Keratinocyte (primary cell): ENCODE results near the gene TTL. TPM values are rescaled to one million over a fixed set of nuclear protein-coding genes. Genes with fewer than 3 reads are reported as not detected.

Experiments used
- DNase-seq: peaks from one replicate; pipeline ENCODE4 v3.0.0-alpha.2; 2011; ENCODE audit warnings: low read depth, missing footprints, low spot score
- FAIRE-seq: peaks from 2 replicates; lab custom pipeline; 2011; peaks lifted over from hg19 to GRCh38; lab: Jason Lieb, UNC
- H2AFZ ChIP-seq: 2 replicates; pipeline ENCODE4 v1.6.0; 2012; ENCODE audit warnings: low read length, control low read depth, inconsistent platforms; ENCODE audit not compliant: control insufficient read depth
- H3K27ac ChIP-seq: 2 replicates; pipeline ENCODE4 v1.5.1; 2011; ENCODE audit warnings: low read length; ENCODE audit not compliant: control insufficient read depth, insufficient read depth
- H3K27me3 ChIP-seq: 3 replicates; pipeline ENCODE4 v1.6.0; 2011; ENCODE audit warnings: low read length; ENCODE audit not compliant: control insufficient read depth, insufficient read depth; ENCODE audit errors: extremely low read depth
- H3K36me3 ChIP-seq, 2 experiments: 2 replicates in 1 of 2; 3 replicates in 1 of 2; pipeline ENCODE4 v1.5.1; 2011; ENCODE audit warnings: low read length in 2 of 2, mild to moderate bottlenecking in 1 of 2; ENCODE audit not compliant: control insufficient read depth in 2 of 2, insufficient read depth in 2 of 2; ENCODE audit errors: extremely low read depth in 1 of 2
- H3K4me1 ChIP-seq: 3 replicates; pipeline ENCODE4 v1.5.1; 2011; ENCODE audit warnings: low read length; ENCODE audit not compliant: control insufficient read depth, insufficient read depth; ENCODE audit errors: extremely low read depth
- H3K4me2 ChIP-seq: 3 replicates; pipeline ENCODE4 v1.6.0; 2011; ENCODE audit warnings: low read depth, low read length; ENCODE audit not compliant: control insufficient read depth, insufficient read depth; ENCODE audit errors: extremely low read depth
- H3K4me3 ChIP-seq, 3 experiments: fragments of 200-600 bp in 1 of 3; sonication (generic) in 1 of 3; 2 replicates in 2 of 3; 3 replicates in 1 of 3; pipeline ENCODE4 v1.5.1; 2011 to 2016; ENCODE audit warnings: low read length in 3 of 3, mild to moderate bottlenecking in 3 of 3, control low read depth in 2 of 3, inconsistent platforms in 1 of 3, low read depth in 1 of 3, mixed read lengths in 1 of 3, mixed run types in 1 of 3, moderate library complexity in 1 of 3; ENCODE audit not compliant: control insufficient read depth in 2 of 3, insufficient read depth in 2 of 3; ENCODE audit errors: extremely low read depth in 1 of 3
- H3K79me2 ChIP-seq: 2 replicates; pipeline ENCODE4 v1.6.0; 2012; ENCODE audit warnings: low read length; ENCODE audit not compliant: control insufficient read depth, insufficient read depth
- H3K9ac ChIP-seq: 3 replicates; pipeline ENCODE4 v1.6.0; 2011; ENCODE audit warnings: low read length; ENCODE audit not compliant: control insufficient read depth, insufficient read depth; ENCODE audit errors: extremely low read depth
- H3K9me1 ChIP-seq: 3 replicates; pipeline ENCODE4 v1.6.0; 2011; ENCODE audit warnings: low read length; ENCODE audit not compliant: control insufficient read depth, insufficient read depth; ENCODE audit errors: extremely low read depth
- H3K9me3 ChIP-seq: 2 replicates; pipeline ENCODE4 v1.5.1; 2012; ENCODE audit warnings: low read depth, low read length; ENCODE audit not compliant: control insufficient read depth
- H4K20me1 ChIP-seq: 3 replicates; pipeline ENCODE4 v1.6.0; 2011; ENCODE audit warnings: low read length; ENCODE audit not compliant: control insufficient read depth, insufficient read depth; ENCODE audit errors: extremely low read depth
- CTCF ChIP-seq, 3 experiments: IDR thresholded peaks in 1 of 3; conservative IDR thresholded peaks in 1 of 3; optimal IDR thresholded peaks in 1 of 3; 2 replicates in 2 of 3; 3 replicates in 1 of 3; pipeline versions ENCODE3 to v1.5.1; 2011; ENCODE audit warnings: low read length in 3 of 3, mild to moderate bottlenecking in 3 of 3, moderate library complexity in 2 of 3, control low read depth in 1 of 3, inconsistent platforms in 1 of 3; ENCODE audit not compliant: insufficient read depth in 2 of 3; ENCODE audit errors: extremely low read depth in 1 of 3
- EZH2 ChIP-seq: IDR thresholded peaks from one replicate; pipeline ENCODE4 v1.6.1; 2012; ENCODE audit warnings: inconsistent platforms, mild to moderate bottlenecking, low read length, moderate library complexity
- dilution Hi-C: fragments of 300-500 bp; cut with MboI; formaldehyde crosslinking; loops from one replicate; pipeline ENCODE4 v1.7.0; 2020; ENCODE audit warnings: low sequenced_read_pairs; ENCODE audit not compliant: extremely low pct_ligation_motif_present
- polyA plus RNA-seq, 5 experiments: library from polyadenylated mRNA; depleted of rRNA in 3 of 5; stranded (reverse) in 3 of 5; stranded (forward) in 1 of 5; unstranded in 1 of 5; fragments of >200 nt; gene quantifications; 1 replicate in 1 of 5; 2 replicates in 3 of 5; 3 replicates in 1 of 5; pipeline versions ENCODE4 v1.2.1 to v1.2.3, GENCODE V29; 2011 to 2012; ENCODE audit warnings: missing spikeins in 2 of 5, low read depth in 1 of 5, low replicate concordance in 1 of 5

Gene TTL
- polyA plus RNA-seq, 1 donor (not counting 4 experiments of a cell fraction or from before 2014, with no cell fraction given), result 37.9 TPM

- Histone ChIP-seq H4K20me1 (no peaks in the 10 kb centered on the region), H3K9me1 (no peaks in the 10 kb centered on the region), H3K4me3 (no peak overlapping the region), H3K9ac (no peak overlapping the region), H3K4me1 (no peaks in the 10 kb centered on the region), H3K79me2 (no peaks in the 10 kb centered on the region), H2AFZ (no peak overlapping the region), H3K4me2 (no peak overlapping the region), H3K27me3 (peaks cover 3% of the 10 kb centered on the region), H3K36me3 (no peaks in the 10 kb centered on the region), H3K27ac (no peak overlapping the region), H3K9me3 (no peaks in the 10 kb centered on the region)
- DNase-seq (no peak), FAIRE-seq (no peak)
- dilution Hi-C loops, result no loop called here
- TF ChIP-seq EZH2 (no peak), CTCF (optimal IDR thresholded peaks at IDR 0.05 in 1 of 3, IDR thresholded peaks at IDR 0.05 in 1 of 3, conservative IDR thresholded peaks at IDR 0.05 in 1 of 3; ENCODE audit: extremely low read depth in 1 of 3, insufficient read depth in 2 of 3, low read length in 3 of 3) (no peak)
Observed at GRCh38 chr2:112454586-112454985, 27.4 kb upstream of the TTL start.

- TF ChIP-seq EZH2 (no peak), CTCF (optimal IDR thresholded peaks at IDR 0.05 in 1 of 3, IDR thresholded peaks at IDR 0.05 in 1 of 3, conservative IDR thresholded peaks at IDR 0.05 in 1 of 3; ENCODE audit: extremely low read depth in 1 of 3, insufficient read depth in 2 of 3, low read length in 3 of 3) (no peak)
- Histone ChIP-seq H3K9me1 (no peaks in the 10 kb centered on the region), H3K4me1 (no peaks in the 10 kb centered on the region), H3K27me3 (peaks cover 3% of the 10 kb centered on the region), H3K9ac (no peak overlapping the region), H3K36me3 (no peaks in the 10 kb centered on the region), H3K4me3 (no peak overlapping the region), H4K20me1 (no peaks in the 10 kb centered on the region), H3K27ac (no peak overlapping the region), H3K9me3 (no peaks in the 10 kb centered on the region), H2AFZ (no peak overlapping the region), H3K4me2 (no peak overlapping the region), H3K79me2 (no peaks in the 10 kb centered on the region)
- no peak for FAIRE-seq
- DNase-seq, result no peak
- dilution Hi-C loops, result no loop called here
Observed at GRCh38 chr2:112459372-112459771, 22.6 kb upstream of the TTL start.
